Uterus (tissue), 2 donors: Measurements from ENCODE around the gene ARMCX5.

Source experiments
- CTCF ChIP-seq, 4 experiments: fragments of 200-600 bp in 2 of 4; fragments of 450-650 bp in 2 of 4; sonication (generic) in 2 of 4; IDR thresholded peaks; one replicate each; pipeline ENCODE4 v1.5.1; 2016 to 2019; ENCODE audit warnings: antibody characterized with exemption in 4 of 4, mild to moderate bottlenecking in 2 of 4, moderate library complexity in 1 of 4
- POLR2A ChIP-seq, 2 donors: fragments of 450-650 bp; IDR thresholded peaks; one replicate each; pipeline ENCODE4 v1.6.1; 2016; ENCODE audit warnings: antibody characterized with exemption in 2 of 2, mild to moderate bottlenecking in 1 of 2, moderate library complexity in 1 of 2

- TF ChIP-seq CTCF (IDR thresholded peaks at IDR 0.05) = no peak
- no peak for TF ChIP-seq POLR2A (IDR thresholded peaks at IDR 0.05)
These were observed 28.3 kb downstream of the ARMCX5 start for GRCh38 chrX:102627640-102628039.
